ENCODE results near the gene UTP11. TPM values are rescaled to one million over a fixed set of nuclear protein-coding genes. Genes with fewer than 3 reads are reported as not detected.

Gene UTP11
- total RNA-seq, 1 experiment from 2014 or later: 48.1 TPM

GRCh38 chr1:38052750-38053415 lies 40.3 kb downstream of the UTP11 start:
- Histone ChIP-seq H3F3A (ENCODE audit: low read length, unreplicated experiment) (no peaks in the 10 kb centered on the region), H3K4me3 (ENCODE audit: low read length) (no peak overlapping the region), H3K9ac (ENCODE audit: low read length) (no peak overlapping the region), H3K79me2 (ENCODE audit: low read length) (no peaks in the 10 kb centered on the region), H3K27ac (ENCODE audit: low read length) (no peak overlapping the region), H3K27me3 (ENCODE audit: low read length) (peaks cover 24% of the 10 kb centered on the region), H4K20me1 (ENCODE audit: low read length) (no peaks in the 10 kb centered on the region), H3K4me2 (ENCODE audit: low read length) (no peak overlapping the region), H2AFZ (ENCODE audit: low read length) (no peak overlapping the region), H3K9me2 (replicated peaks; ENCODE audit: low read length) (no peaks in the 10 kb centered on the region), H3K9me3 (ENCODE audit: low read length) (no peaks in the 10 kb centered on the region), H3K4me1 (ENCODE audit: insufficient read depth, low read length) (no peaks in the 10 kb centered on the region), H3K36me3 (ENCODE audit: low read depth, low read length) (no peaks in the 10 kb centered on the region)
- DNase-seq (no peak), ATAC-seq (no peak)
- TF ChIP-seq EZH2 (IDR thresholded peaks at IDR 0.05; ENCODE audit: low read length, unreplicated experiment) (no peak), EZH2phosphoT487 (IDR thresholded peaks at IDR 0.05; ENCODE audit: borderline replicate concordance, low read length) (no peak), CTCF (conservative IDR thresholded peaks at IDR 0.05; ENCODE audit: low read depth, low read length) (no peak)
- no TSS peak for BruUV-seq (replicated peaks)
- intact Hi-C loops (cut with micrococcal nuclease): no loop called here
- ChIA-PET POLR2A (ENCODE audit: unreplicated experiment) (no interaction called here), CTCF (interaction anchor here (0.5 kb wide), 1 partner anchor 160 kb away, joined by 3 read pairs; no protein-coding TSS in a partner anchor)

GRCh38 chr1:38053416-38054091 lies 41.0 kb downstream of the UTP11 start:
- no peak overlapping the region for H3K4me3 ChIP-seq (ENCODE audit: low read length)
- TF ChIP-seq EZH2phosphoT487 (IDR thresholded peaks at IDR 0.05; ENCODE audit: borderline replicate concordance, low read length) (no peak), EZH2 (IDR thresholded peaks at IDR 0.05; ENCODE audit: low read length, unreplicated experiment) (no peak), CTCF (conservative IDR thresholded peaks at IDR 0.05; ENCODE audit: low read depth, low read length) (no peak)
- no peaks in the 10 kb centered on the region for H4K20me1 ChIP-seq (ENCODE audit: low read length)
- BruUV-seq (replicated peaks): no TSS peak
- H3F3A ChIP-seq (ENCODE audit: low read length, unreplicated experiment): no peaks in the 10 kb centered on the region
- H3K4me2 ChIP-seq (ENCODE audit: low read length): no peak overlapping the region
- H3K79me2 ChIP-seq (ENCODE audit: low read length): no peaks in the 10 kb centered on the region
- intact Hi-C loops (cut with micrococcal nuclease): no loop called here
- no peak overlapping the region for H2AFZ ChIP-seq (ENCODE audit: low read length)
- no peaks in the 10 kb centered on the region for H3K4me1 ChIP-seq (ENCODE audit: insufficient read depth, low read length)
- peaks cover 24% of the 10 kb centered on the region for H3K27me3 ChIP-seq (ENCODE audit: low read length)
- no peak for ATAC-seq
- H3K9me2 ChIP-seq (replicated peaks; ENCODE audit: low read length): no peaks in the 10 kb centered on the region
- no peak overlapping the region for H3K9ac ChIP-seq (ENCODE audit: low read length)
- H3K9me3 ChIP-seq (ENCODE audit: low read length): no peaks in the 10 kb centered on the region
- ChIA-PET POLR2A (ENCODE audit: unreplicated experiment) (no interaction called here), CTCF (interaction anchor here (0.5 kb wide), 1 partner anchor 160 kb away, joined by 3 read pairs; no protein-coding TSS in a partner anchor)
- H3K27ac ChIP-seq (ENCODE audit: low read length): no peak overlapping the region
- no peaks in the 10 kb centered on the region for H3K36me3 ChIP-seq (ENCODE audit: low read depth, low read length)
- no peak for DNase-seq

GRCh38 chr1:38055398-38055797 lies 42.9 kb downstream of the UTP11 start:
- Histone ChIP-seq H3F3A (ENCODE audit: low read length, unreplicated experiment) (no peaks in the 10 kb centered on the region), H3K9ac (ENCODE audit: low read length) (no peak overlapping the region), H3K4me2 (ENCODE audit: low read length) (no peak overlapping the region), H2AFZ (ENCODE audit: low read length) (no peak overlapping the region), H3K36me3 (ENCODE audit: low read depth, low read length) (no peaks in the 10 kb centered on the region), H3K4me3 (ENCODE audit: low read length) (no peak overlapping the region), H3K4me1 (ENCODE audit: insufficient read depth, low read length) (no peaks in the 10 kb centered on the region), H3K79me2 (ENCODE audit: low read length) (no peaks in the 10 kb centered on the region), H4K20me1 (ENCODE audit: low read length) (no peaks in the 10 kb centered on the region), H3K27me3 (ENCODE audit: low read length) (peaks cover 25% of the 10 kb centered on the region), H3K9me3 (ENCODE audit: low read length) (no peaks in the 10 kb centered on the region), H3K27ac (ENCODE audit: low read length) (no peak overlapping the region), H3K9me2 (replicated peaks; ENCODE audit: low read length) (no peaks in the 10 kb centered on the region)
- intact Hi-C loops (cut with micrococcal nuclease): no loop called here
- ChIA-PET POLR2A (ENCODE audit: unreplicated experiment) (no interaction called here), CTCF (no interaction called here)
- BruUV-seq (replicated peaks): no TSS peak
- TF ChIP-seq EZH2 (IDR thresholded peaks at IDR 0.05; ENCODE audit: low read length, unreplicated experiment) (no peak), CTCF (conservative IDR thresholded peaks at IDR 0.05; ENCODE audit: low read depth, low read length) (no peak), EZH2phosphoT487 (IDR thresholded peaks at IDR 0.05; ENCODE audit: borderline replicate concordance, low read length) (no peak)
- ATAC-seq (no peak), DNase-seq (no peak)
